A204.1 (cell line): ENCODE measurements around the gene GFAP.

Experiments
- FAIRE-seq: peaks from 2 replicates; lab custom pipeline; 2012; peaks lifted over from hg19 to GRCh38; lab: Jason Lieb, UNC

The GFAP gene

GRCh38 chr17:44862278-44862914 lies 52.9 kb downstream of the GFAP start:
- FAIRE-seq: no peak

DNA sequence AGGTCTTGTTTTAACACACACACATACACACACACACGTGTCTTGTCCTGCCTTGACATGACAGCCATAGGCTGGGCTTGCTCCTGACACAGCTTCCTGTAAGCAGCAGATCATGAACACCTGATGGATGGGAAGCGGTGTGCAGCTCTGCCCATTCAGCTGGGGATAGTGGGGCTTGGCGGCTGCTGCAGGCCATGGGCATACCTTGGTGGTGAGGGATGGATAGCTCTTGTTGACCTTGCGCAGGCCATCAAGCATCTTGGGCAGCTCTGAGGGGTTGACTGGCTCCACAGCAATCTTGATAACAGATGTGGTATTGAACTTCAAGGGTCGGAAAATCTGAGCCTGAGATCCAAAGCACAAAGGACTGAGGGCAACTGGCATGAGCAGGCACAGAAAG lies 55.6 kb downstream of the GFAP start:
- FAIRE-seq: no peak

DNA sequence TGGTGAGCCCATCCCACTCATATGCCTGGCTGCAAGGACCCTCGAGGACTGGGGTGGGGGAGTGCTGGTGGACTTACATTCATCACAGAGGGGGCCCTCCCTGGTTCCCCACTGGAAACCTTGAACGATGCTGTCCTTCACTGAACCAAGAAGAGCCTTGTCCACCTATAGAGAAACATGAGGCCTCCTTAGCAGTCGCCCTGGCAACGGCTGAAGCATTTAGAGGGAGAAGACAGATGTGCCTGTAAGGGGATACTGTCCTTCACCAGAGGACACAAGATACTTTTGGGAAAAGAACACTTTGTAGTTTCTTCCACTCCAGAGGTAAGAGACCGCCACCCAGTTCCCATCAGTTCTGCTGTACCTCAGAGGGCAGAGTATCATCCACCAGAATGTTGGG lies 61.1 kb downstream of the GFAP start:
- FAIRE-seq: no peak
